B cell (primary cell): Measurements from ENCODE around the gene MAST2.

Experiments used
- CTCF ChIP-seq: fragments of 200-600 bp; IDR thresholded peaks from one replicate; pipeline ENCODE4 v1.8.0; 2022; ENCODE audit warnings: antibody characterized with exemption, mild to moderate bottlenecking
- EZH2 ChIP-seq: IDR thresholded peaks from 2 replicates; pipeline ENCODE4 v1.6.1; 2012; ENCODE audit warnings: borderline replicate concordance, low read depth, mild to moderate bottlenecking, moderate library complexity, low read length; ENCODE audit not compliant: insufficient read depth, poor library complexity, severe bottlenecking

GRCh38 chr1:46027788-46028573 is 224.6 kb downstream of the MAST2 start:
- no peak for TF ChIP-seq CTCF
- no peak for TF ChIP-seq EZH2
